Epithelial cell of proximal tubule (primary cell): ENCODE data around the gene SINHCAF. TPM values are rescaled to one million over a fixed set of nuclear protein-coding genes. Genes with fewer than 3 reads are reported as not detected.
"Not testable (repeated sequence)": the region's sequence is repeated elsewhere in the genome, so short reads cannot be mapped to it uniquely, and the experiment has no call there.

Source experiments
- DNase-seq: peaks from one replicate; pipeline ENCODE4 v3.0.0-alpha.2; 2011; ENCODE audit warnings: low read depth
- H3K4me3 ChIP-seq: 2 replicates; pipeline ENCODE4 v1.5.1; 2011; ENCODE audit warnings: low read depth, mild to moderate bottlenecking, low read length
- CTCF ChIP-seq: conservative IDR thresholded peaks from 2 replicates; pipeline ENCODE4 v1.5.1; 2012; ENCODE audit warnings: low read depth, mild to moderate bottlenecking, low read length
- total RNA-seq: library from RNA; depleted of rRNA; stranded (reverse); fragments of >200 nt; gene quantifications from 2 replicates; pipeline ENCODE4 v1.2.3, GENCODE V29; 2015

SINHCAF gene
- total RNA-seq, 1 donor from 2014 or later = 93.5 TPM

GRCh38 chr12:31265722-31266121 is 60.2 kb downstream of the SINHCAF start:
- no peak for DNase-seq
- TF ChIP-seq CTCF = no peak
- H3K4me3 ChIP-seq = no peak overlapping the region

- H3K4me3 ChIP-seq = no peak overlapping the region
- no peak for TF ChIP-seq CTCF
- no peak for DNase-seq
These were observed 62.3 kb downstream of the SINHCAF start for GRCh38 chr12:31263661-31264060.

- no peak for DNase-seq
- H3K4me3 ChIP-seq = no peak overlapping the region
- TF ChIP-seq CTCF = no peak
These were observed 64.2 kb downstream of the SINHCAF start for GRCh38 chr12:31261744-31262143.

GRCh38 chr12:31260840-31261239 is 65.1 kb downstream of the SINHCAF start:
- no peak for TF ChIP-seq CTCF
- DNase-seq = no peak
- no peak overlapping the region for H3K4me3 ChIP-seq

- DNase-seq = no peak
- no peak overlapping the region for H3K4me3 ChIP-seq
- TF ChIP-seq CTCF = no peak
These were observed 66.6 kb downstream of the SINHCAF start for GRCh38 chr12:31259136-31259886.

- no peak for DNase-seq
- TF ChIP-seq CTCF = no peak
- H3K4me3 ChIP-seq = no peak overlapping the region
These were observed 68.2 kb downstream of the SINHCAF start for GRCh38 chr12:31257784-31258183.

GRCh38 chr12:31251707-31252611 is 74.0 kb downstream of the SINHCAF start:
- not testable (repeated sequence) for DNase-seq
- H3K4me3 ChIP-seq = peak overlapping the region; percentile 14
